HepG2 (cell line): ENCODE results near the gene ZNF547.

ENCODE experiments used
- CHD2 ChIP-seq: IDR thresholded peaks from 2 replicates; pipeline ENCODE4 v1.6.1; 2011; ENCODE audit warnings: low read depth, low read length, improper control_type of control experiment
- ESRRA ChIP-seq: sonication (generic); formaldehyde crosslinking; IDR thresholded peaks from 2 replicates; pipeline ENCODE4 v1.5.1; 2020; ENCODE audit warnings: mild to moderate bottlenecking, low read depth, missing genetic modification reagents
- TP53 ChIP-seq: sonication (generic); formaldehyde crosslinking; conservative IDR thresholded peaks from 2 replicates; pipeline ENCODE4 v1.4.0; 2020; ENCODE audit warnings: missing genetic modification reagents

DNA sequence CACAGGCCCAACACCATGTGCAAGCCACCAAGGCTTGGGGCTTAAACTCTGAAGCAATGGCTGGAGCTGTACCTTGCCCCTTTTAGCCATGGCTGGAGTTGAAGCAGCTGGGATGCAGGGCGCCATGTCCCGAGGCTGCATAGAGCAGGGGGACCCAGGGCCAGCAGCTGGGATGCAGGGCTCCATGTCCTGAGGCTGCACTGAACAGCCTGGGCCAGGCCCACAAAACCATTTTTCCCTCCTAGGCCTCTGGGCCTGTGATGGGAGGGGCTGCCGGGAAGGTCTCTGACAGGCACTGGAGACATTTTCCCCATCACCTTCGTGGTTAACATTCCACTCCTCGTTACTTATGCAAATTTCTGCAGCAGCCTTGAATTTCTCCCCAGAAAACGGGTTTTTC is 10.8 kb downstream of the ZNF547 start:
- TF ChIP-seq ESRRA (CRISPR knock-in tag) (no peak), CHD2 (no peak), TP53 (CRISPR knock-in tag) (no peak)
